Body of pancreas (tissue), 4 donors: ENCODE data around the gene PCK2.

Experiments used
- POLR2A ChIP-seq, 3 donors: fragments of 450-650 bp; IDR thresholded peaks; one replicate each; pipeline ENCODE4 v1.6.1; 2016; ENCODE audit warnings: antibody characterized with exemption in 3 of 3, mild to moderate bottlenecking in 2 of 3
- TF ChIP-seq, protein P1 (sequence below), 7 experiments: fragments of 450-650 bp in 4 of 7; fragments of 200-600 bp in 3 of 7; sonication (generic) in 3 of 7; IDR thresholded peaks; one replicate each; pipeline ENCODE4 v1.5.1; 2016 to 2019; ENCODE audit warnings: antibody characterized with exemption in 7 of 7

DNA sequence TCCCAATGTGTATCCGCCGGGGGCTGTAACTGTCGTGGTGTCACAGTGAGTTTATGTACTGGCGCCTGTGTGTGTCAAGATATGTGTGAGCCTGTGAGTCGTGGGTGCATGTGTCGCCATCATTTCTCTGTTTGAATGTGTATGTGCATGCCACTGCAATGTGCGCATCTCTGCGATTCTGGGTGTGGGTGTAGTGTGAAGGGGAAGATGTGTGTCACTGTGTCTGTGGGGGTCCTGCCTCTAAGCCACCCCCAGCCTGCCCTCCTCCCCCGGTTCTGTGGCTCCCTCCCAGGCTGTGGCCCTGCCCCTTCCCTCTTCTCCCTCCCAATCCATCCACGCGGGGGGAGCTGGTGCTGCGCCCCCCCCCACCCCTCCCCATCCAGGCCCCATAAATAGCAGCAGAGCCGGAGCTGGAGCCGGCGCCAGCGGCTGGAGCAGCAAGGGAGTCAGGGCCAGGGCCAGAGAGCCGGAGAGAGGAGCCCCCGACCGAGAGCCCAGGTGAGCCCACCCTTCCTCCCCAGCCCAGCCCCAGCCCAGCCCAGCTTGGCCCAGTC, 22.9 kb upstream of the PCK2 start, which contains the start of gene CPNE6:
- TF ChIP-seq, protein P1, sequence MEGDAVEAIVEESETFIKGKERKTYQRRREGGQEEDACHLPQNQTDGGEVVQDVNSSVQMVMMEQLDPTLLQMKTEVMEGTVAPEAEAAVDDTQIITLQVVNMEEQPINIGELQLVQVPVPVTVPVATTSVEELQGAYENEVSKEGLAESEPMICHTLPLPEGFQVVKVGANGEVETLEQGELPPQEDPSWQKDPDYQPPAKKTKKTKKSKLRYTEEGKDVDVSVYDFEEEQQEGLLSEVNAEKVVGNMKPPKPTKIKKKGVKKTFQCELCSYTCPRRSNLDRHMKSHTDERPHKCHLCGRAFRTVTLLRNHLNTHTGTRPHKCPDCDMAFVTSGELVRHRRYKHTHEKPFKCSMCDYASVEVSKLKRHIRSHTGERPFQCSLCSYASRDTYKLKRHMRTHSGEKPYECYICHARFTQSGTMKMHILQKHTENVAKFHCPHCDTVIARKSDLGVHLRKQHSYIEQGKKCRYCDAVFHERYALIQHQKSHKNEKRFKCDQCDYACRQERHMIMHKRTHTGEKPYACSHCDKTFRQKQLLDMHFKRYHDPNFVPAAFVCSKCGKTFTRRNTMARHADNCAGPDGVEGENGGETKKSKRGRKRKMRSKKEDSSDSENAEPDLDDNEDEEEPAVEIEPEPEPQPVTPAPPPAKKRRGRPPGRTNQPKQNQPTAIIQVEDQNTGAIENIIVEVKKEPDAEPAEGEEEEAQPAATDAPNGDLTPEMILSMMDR (IDR thresholded peaks at IDR 0.05) = no peak
- TF ChIP-seq POLR2A (IDR thresholded peaks at IDR 0.05) = no peak
